ENCODE results near the gene SLCO2A1.

Gene SLCO2A1

DNA sequence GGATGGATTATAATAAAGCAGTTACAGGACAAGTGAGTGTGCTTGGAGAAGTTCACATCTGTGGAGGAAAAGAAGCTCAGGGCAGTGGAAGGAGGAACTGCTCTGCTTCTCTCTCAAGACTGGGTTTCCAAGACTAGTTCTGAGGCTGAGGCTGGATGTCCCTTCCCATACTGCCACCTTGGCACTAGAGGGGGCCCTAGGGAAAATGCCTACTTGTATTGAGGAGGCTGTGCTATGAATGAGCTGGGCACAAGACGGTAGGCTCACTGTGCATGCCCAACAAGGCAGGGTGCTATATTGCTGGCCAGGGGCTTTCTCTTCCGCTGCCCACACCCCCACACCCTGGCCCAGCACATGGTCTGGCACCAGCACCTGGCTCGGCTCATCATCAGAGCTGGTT lies 65.2 kb downstream of the SLCO2A1 start:
- DNase-seq (ENCODE audit: low read depth) = no peak
- H3K4me3 ChIP-seq (ENCODE audit: low read depth, low read length) = no peak overlapping the region

GRCh38 chr3:133963657-133964396 lies 65.9 kb downstream of the SLCO2A1 start:
- no peak overlapping the region for H3K4me3 ChIP-seq (ENCODE audit: low read depth, low read length)

More for the DNA sequence above, 65.2 kb downstream of the SLCO2A1 start:
- TF ChIP-seq, protein P1, sequence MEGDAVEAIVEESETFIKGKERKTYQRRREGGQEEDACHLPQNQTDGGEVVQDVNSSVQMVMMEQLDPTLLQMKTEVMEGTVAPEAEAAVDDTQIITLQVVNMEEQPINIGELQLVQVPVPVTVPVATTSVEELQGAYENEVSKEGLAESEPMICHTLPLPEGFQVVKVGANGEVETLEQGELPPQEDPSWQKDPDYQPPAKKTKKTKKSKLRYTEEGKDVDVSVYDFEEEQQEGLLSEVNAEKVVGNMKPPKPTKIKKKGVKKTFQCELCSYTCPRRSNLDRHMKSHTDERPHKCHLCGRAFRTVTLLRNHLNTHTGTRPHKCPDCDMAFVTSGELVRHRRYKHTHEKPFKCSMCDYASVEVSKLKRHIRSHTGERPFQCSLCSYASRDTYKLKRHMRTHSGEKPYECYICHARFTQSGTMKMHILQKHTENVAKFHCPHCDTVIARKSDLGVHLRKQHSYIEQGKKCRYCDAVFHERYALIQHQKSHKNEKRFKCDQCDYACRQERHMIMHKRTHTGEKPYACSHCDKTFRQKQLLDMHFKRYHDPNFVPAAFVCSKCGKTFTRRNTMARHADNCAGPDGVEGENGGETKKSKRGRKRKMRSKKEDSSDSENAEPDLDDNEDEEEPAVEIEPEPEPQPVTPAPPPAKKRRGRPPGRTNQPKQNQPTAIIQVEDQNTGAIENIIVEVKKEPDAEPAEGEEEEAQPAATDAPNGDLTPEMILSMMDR (IDR thresholded peaks at IDR 0.05; ENCODE audit: low read depth, low read length, missing control alignments) = peak; percentile 4

GRCh38 chr3:133962849-133963248 lies 66.9 kb downstream of the SLCO2A1 start:
- no peak overlapping the region for H3K4me3 ChIP-seq (ENCODE audit: low read depth, low read length)
- DNase-seq (ENCODE audit: low read depth) = no peak

More at GRCh38 chr3:133963657-133964396, 65.9 kb downstream of the SLCO2A1 start:
- TF ChIP-seq, protein P1 (IDR thresholded peaks at IDR 0.05; ENCODE audit: low read depth, low read length, missing control alignments) = no peak
- DNase-seq (ENCODE audit: low read depth) = no peak

DNA sequence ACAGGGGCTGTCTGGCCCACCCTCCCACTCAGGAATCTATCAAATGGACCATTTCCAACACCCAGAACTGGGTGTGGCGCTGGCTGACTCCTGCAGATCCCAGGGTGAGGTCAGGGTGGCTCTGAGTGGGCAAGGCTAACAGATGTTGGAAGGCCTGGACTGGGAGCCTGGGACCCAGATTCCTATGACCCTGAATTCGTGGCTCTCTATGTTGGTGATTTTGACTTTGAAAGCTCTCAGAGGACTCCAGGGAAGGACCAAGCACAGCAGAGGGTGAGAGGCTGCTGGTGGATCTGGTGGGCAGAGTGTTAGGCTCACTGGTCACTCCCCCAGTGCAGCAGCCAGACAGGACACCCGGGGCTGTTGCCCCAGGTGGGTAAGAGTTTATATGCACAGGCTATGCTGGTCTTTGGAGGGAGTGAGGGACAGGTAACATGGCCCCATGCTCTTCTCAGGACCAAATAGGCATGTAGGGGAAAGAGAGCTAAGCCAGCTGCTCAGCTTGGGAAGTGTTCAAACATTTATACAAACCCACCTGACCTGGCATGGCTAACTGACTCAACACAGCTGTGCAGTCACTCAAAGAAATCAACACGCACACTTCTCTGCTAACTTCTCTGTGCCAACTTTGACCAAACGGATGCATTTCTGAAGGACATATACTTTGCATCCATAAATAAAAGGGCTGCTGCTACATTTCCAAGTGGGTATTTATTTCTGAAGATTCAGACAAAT lies 71.5 kb downstream of the SLCO2A1 start:
- no peak for DNase-seq (ENCODE audit: low read depth)
- TF ChIP-seq, protein P1 (IDR thresholded peaks at IDR 0.05; ENCODE audit: low read depth, low read length, missing control alignments) = no peak
- no peak overlapping the region for H3K4me3 ChIP-seq (ENCODE audit: low read depth, low read length)

More at GRCh38 chr3:133962849-133963248, 66.9 kb downstream of the SLCO2A1 start:
- TF ChIP-seq, protein P1 (IDR thresholded peaks at IDR 0.05; ENCODE audit: low read depth, low read length, missing control alignments) = no peak

DNA sequence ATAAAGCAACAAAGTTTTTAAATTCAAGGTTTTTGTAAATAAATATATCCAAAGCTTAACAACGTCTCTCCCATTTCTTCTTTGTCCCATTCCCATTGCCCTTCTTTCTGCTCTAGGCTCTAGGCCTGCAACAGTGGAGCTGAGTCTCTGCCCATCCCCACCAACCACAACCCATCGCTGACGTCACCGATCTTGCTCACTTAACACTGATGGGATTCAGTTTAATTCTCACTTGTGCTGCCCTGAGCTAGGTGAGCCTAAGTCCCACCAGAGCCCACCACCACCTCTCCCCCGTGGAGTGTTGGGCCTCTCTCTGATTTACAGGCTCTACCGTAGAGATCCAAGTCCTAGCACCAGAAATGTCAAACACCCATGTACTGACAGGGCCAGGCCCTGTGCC lies 72.7 kb downstream of the SLCO2A1 start:
- H3K4me3 ChIP-seq (ENCODE audit: low read depth, low read length) = no peak overlapping the region
- no peak for DNase-seq (ENCODE audit: low read depth)
- TF ChIP-seq, protein P1 (IDR thresholded peaks at IDR 0.05; ENCODE audit: low read depth, low read length, missing control alignments) = no peak

- TF ChIP-seq, protein P1 (IDR thresholded peaks at IDR 0.05; ENCODE audit: low read depth, low read length, missing control alignments) = no peak
- DNase-seq (ENCODE audit: low read depth) = no peak
- no peak overlapping the region for H3K4me3 ChIP-seq (ENCODE audit: low read depth, low read length)
These were observed 73.4 kb downstream of the SLCO2A1 start for GRCh38 chr3:133956353-133956752.

Measured in GM12864 (cell line).